GM23338 (cell line): ENCODE results near the gene VOPP1. TPM values are rescaled to one million over a fixed set of nuclear protein-coding genes. Genes with fewer than 3 reads are reported as not detected.

ENCODE experiments used
- ATAC-seq: fragments of 200-7000 bp; cut with Tn5 transposase; 3 replicates; pipeline ENCODE4 v1.9.1; 2020
- DNase-seq: peaks from one replicate; pipeline ENCODE4 v3.0.0-alpha.2; 2015; ENCODE audit warnings: low spot score
- H2AFZ ChIP-seq: fragments of 200-600 bp; sonication (generic); 2 replicates; pipeline ENCODE4 v1.8.0; 2016; ENCODE audit warnings: antibody characterized with exemption, mild to moderate bottlenecking, moderate library complexity
- H3F3A ChIP-seq: fragments of 200-600 bp; sonication (generic); replicated peaks from 2 replicates; pipeline ENCODE4 v1.8.0; 2017; ENCODE audit warnings: antibody characterized with exemption, mixed run types, low read depth
- H3K27ac ChIP-seq: fragments of 200-600 bp; sonication (generic); 2 replicates; pipeline ENCODE4 v1.6.1; 2016; ENCODE audit warnings: low read depth
- H3K27me3 ChIP-seq: fragments of 200-600 bp; sonication (generic); 2 replicates; pipeline ENCODE4 v1.8.0; 2016; ENCODE audit warnings: mild to moderate bottlenecking, mixed run types, moderate library complexity; ENCODE audit not compliant: insufficient read depth
- H3K36me3 ChIP-seq: fragments of 200-600 bp; sonication (generic); 2 replicates; pipeline ENCODE4 v1.8.0; 2016; ENCODE audit warnings: mild to moderate bottlenecking; ENCODE audit not compliant: insufficient read depth
- H3K4me1 ChIP-seq: fragments of 200-600 bp; sonication (generic); 2 replicates; pipeline ENCODE4 v1.8.0; 2016; ENCODE audit warnings: mild to moderate bottlenecking, moderate library complexity; ENCODE audit not compliant: insufficient read depth
- H3K4me2 ChIP-seq: fragments of 200-600 bp; sonication (generic); 2 replicates; pipeline ENCODE4 v1.7.1; 2017; ENCODE audit warnings: mixed run types
- H3K4me3 ChIP-seq: fragments of 200-600 bp; sonication (generic); 2 replicates; pipeline ENCODE4 v1.6.1; 2016; ENCODE audit warnings: mixed run types
- H3K79me2 ChIP-seq: fragments of 200-600 bp; sonication (generic); replicated peaks from 2 replicates; pipeline ENCODE4 v1.8.0; 2017; ENCODE audit warnings: mild to moderate bottlenecking; ENCODE audit not compliant: insufficient read depth
- H3K9me2 ChIP-seq: fragments of 200-600 bp; sonication (generic); 2 replicates; pipeline ENCODE4 v1.8.0; 2017; ENCODE audit not compliant: insufficient read depth
- H4K20me1 ChIP-seq: fragments of 200-600 bp; sonication (generic); replicated peaks from 2 replicates; pipeline ENCODE4 v1.8.0; 2017; ENCODE audit warnings: mild to moderate bottlenecking; ENCODE audit not compliant: insufficient read depth
- H3K27ac Mint-ChIP-seq: 2 replicates; pipeline ENCODE4 v1.8.0; 2020; ENCODE audit warnings: inconsistent platforms, mild to moderate bottlenecking, moderate library complexity, mixed read lengths
- H3K27me3 Mint-ChIP-seq: 3 replicates; pipeline ENCODE4 v1.8.0; 2022; ENCODE audit warnings: low read depth, mild to moderate bottlenecking, moderate library complexity, mixed read lengths, inconsistent platforms; ENCODE audit not compliant: insufficient read depth, poor library complexity
- H3K36me3 Mint-ChIP-seq: 3 replicates; pipeline ENCODE4 v1.8.0; 2021; ENCODE audit warnings: low read depth, mild to moderate bottlenecking, inconsistent platforms, moderate library complexity, mixed read lengths
- H3K4me1 Mint-ChIP-seq: 3 replicates; pipeline ENCODE4 v1.8.0; 2020; ENCODE audit warnings: mild to moderate bottlenecking, inconsistent platforms, mixed read lengths
- H3K4me3 Mint-ChIP-seq: 3 replicates; pipeline ENCODE4 v1.8.0; 2021; ENCODE audit warnings: moderate library complexity, mild to moderate bottlenecking, inconsistent platforms, mixed read lengths
- H3K9me3 Mint-ChIP-seq: 3 replicates; pipeline ENCODE4 v1.8.0; 2020; ENCODE audit warnings: moderate library complexity, mild to moderate bottlenecking, inconsistent platforms, mixed read lengths
- CTCF ChIP-seq, 2 experiments: fragments of 200-600 bp in 1 of 2; sonication (generic) in 1 of 2; conservative IDR thresholded peaks; 2 replicates each; pipeline versions ENCODE4 v1.5.1 to v1.6.1; 2016 to 2017; ENCODE audit warnings: antibody characterized with exemption in 2 of 2, low read depth in 2 of 2, mild to moderate bottlenecking in 2 of 2, moderate library complexity in 1 of 2
- JUNB ChIP-seq: IDR thresholded peaks from one replicate; pipeline ENCODE4 v1.6.1; 2016; ENCODE audit warnings: antibody characterized with exemption; ENCODE audit not compliant: unreplicated experiment
- NANOG ChIP-seq: IDR thresholded peaks from 2 replicates; pipeline ENCODE4 v1.6.1; 2016; ENCODE audit warnings: antibody characterized with exemption, borderline replicate concordance
- ZNF114 ChIP-seq: fragments of 250-450 bp; sonication (Bioruptor Pico); IDR thresholded peaks from 2 replicates; pipeline ENCODE4 v1.5.0; 2020; ENCODE audit warnings: mild to moderate bottlenecking, moderate library complexity
- ZNF331 ChIP-seq: fragments of 250-450 bp; sonication (Bioruptor Pico); IDR thresholded peaks from 2 replicates; pipeline ENCODE4 v1.5.0; 2020; ENCODE audit warnings: low read depth, mild to moderate bottlenecking, moderate library complexity
- ZNF462 ChIP-seq: fragments of 250-450 bp; sonication (Bioruptor Pico); IDR thresholded peaks from 2 replicates; pipeline ENCODE4 v1.5.0; 2020; ENCODE audit warnings: mild to moderate bottlenecking, moderate library complexity
- polyA plus RNA-seq: library from polyadenylated mRNA; unstranded; fragments of >200 nt; fragmentation: Nextera tagmentation; extraction: Ambion mirVana; gene quantifications from 2 replicates; pipeline ENCODE4 v1.2.1, GENCODE V29; 2016
- total RNA-seq: library from RNA; depleted of rRNA; stranded (reverse); fragments of >200 nt; shearing (Covaris generic); gene quantifications from 2 replicates; pipeline ENCODE4 v1.2.3, GENCODE V29; 2014
- TF ChIP-seq, protein P1 (sequence below): IDR thresholded peaks from 2 replicates; pipeline ENCODE4 v1.6.1; 2016; ENCODE audit warnings: antibody characterized with exemption

The VOPP1 gene
- total and polyA plus RNA-seq, 2 experiments from 2014 or later = 28.2 to 73.7 TPM

DNA sequence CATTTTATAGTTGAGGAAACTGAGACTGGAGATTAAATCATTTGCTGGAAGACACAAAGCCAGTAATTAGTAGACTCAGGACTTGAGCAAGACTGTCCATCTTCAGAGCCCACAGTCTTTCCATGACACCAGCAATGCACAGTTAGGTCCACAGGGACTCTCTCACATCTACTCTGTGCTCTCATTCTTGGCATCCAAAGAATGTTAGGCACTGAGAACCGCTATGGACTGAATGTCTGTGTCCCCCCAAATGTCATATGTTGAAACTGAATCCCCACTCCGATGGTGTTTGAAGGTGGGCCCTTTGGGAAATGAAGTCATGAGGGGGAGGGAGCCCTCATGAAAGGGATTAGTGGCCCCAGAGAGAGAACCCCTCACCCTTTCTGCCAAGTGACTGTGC lies 106.6 kb downstream of the VOPP1 start:
- Histone ChIP-seq H3K27me3 (no peaks in the 10 kb centered on the region), H3K4me3 (no peak overlapping the region), H4K20me1 (no peaks in the 10 kb centered on the region), H3K4me1 (no peaks in the 10 kb centered on the region), H3K9me2 (no peaks in the 10 kb centered on the region), H3F3A (no peaks in the 10 kb centered on the region), H3K27ac (no peak overlapping the region), H3K79me2 (no peaks in the 10 kb centered on the region), H3K4me2 (no peak overlapping the region), H2AFZ (no peak overlapping the region), H3K36me3 (peaks cover 8% of the 10 kb centered on the region; the same call in 1 of the 2 replicates)
- Mint-ChIP-seq H3K27ac (no peak overlapping the region), H3K4me3 (no peak overlapping the region), H3K9me3 (peaks cover 66% of the 10 kb centered on the region), H3K27me3 (peaks cover 13% of the 10 kb centered on the region), H3K36me3 (peaks cover 81% of the 10 kb centered on the region), H3K4me1 (no peaks in the 10 kb centered on the region; the same call in 2 of the 3 replicates)
- ATAC-seq (no peak), DNase-seq (no peak)
- TF ChIP-seq, protein P1, sequence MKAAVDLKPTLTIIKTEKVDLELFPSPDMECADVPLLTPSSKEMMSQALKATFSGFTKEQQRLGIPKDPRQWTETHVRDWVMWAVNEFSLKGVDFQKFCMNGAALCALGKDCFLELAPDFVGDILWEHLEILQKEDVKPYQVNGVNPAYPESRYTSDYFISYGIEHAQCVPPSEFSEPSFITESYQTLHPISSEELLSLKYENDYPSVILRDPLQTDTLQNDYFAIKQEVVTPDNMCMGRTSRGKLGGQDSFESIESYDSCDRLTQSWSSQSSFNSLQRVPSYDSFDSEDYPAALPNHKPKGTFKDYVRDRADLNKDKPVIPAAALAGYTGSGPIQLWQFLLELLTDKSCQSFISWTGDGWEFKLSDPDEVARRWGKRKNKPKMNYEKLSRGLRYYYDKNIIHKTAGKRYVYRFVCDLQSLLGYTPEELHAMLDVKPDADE = no peak
- TF ChIP-seq ZNF114 (CRISPR knock-in tag) (no peak), ZNF462 (CRISPR knock-in tag) (no peak), JUNB (no peak), NANOG (no peak), ZNF331 (CRISPR knock-in tag) (no peak), CTCF (conservative IDR thresholded peaks at IDR 0.05; ENCODE audit: low read depth in 2 of 2) (no peak)
